ENCODE measurements around the gene UHRF1. TPM values are rescaled to one million over a fixed set of nuclear protein-coding genes. Genes with fewer than 3 reads are reported as not detected.
A peak's percentile ranks its signal among the peaks of the same experiment; 100 is the strongest.

The UHRF1 gene
- total RNA-seq, 3 donors from 2014 or later (not counting 1 experiment from before 2014, with no cell fraction given) = 2.8 to 4.6 (median 4.1) TPM

- Histone ChIP-seq H3K27me3 (ENCODE audit: control insufficient read depth, insufficient read depth, low read length) (no peaks in the 10 kb centered on the region), H3K27ac (ENCODE audit: low read length) (no peak overlapping the region), H3K9me3 (ENCODE audit: control insufficient read depth, insufficient read depth, low read length) (no peaks in the 10 kb centered on the region), H3K4me3 (ENCODE audit: low read length) (no peak overlapping the region), H3K4me1 (ENCODE audit: control insufficient read depth, insufficient read depth, low read length) (peaks cover 38% of the 10 kb centered on the region), H3K36me3 (ENCODE audit: control insufficient read depth, insufficient read depth, low read length) (peaks cover 5% of the 10 kb centered on the region)
- Mint-ChIP-seq H3K9me3 (no peaks in the 10 kb centered on the region), H3K27me3 (ENCODE audit: low read depth in 2 of 2) (no peaks in the 10 kb centered on the region), H3K4me3 (no peak overlapping the region), H3K27ac (no peak overlapping the region), H3K4me1 (peaks cover 19 to 41% of the 10 kb centered on the region in 2 donors), H3K36me3 (no peaks in the 10 kb centered on the region)
- WGBS (ENCODE audit: insufficient coverage) = 79% methylated on average over 3 of the region's 3 CpGs
- no peak for ATAC-seq
- intact Hi-C loops (cut with micrococcal nuclease) = no loop called here
- DNase-seq = no peak
- no peak for TF ChIP-seq CTCF (IDR thresholded peaks at IDR 0.05)
Measured at GRCh38 chr19:4980067-4980466, 70.8 kb downstream of the UHRF1 start.

GRCh38 chr19:4980838-4981680 lies 71.8 kb downstream of the UHRF1 start:
- DNase-seq = no peak
- Mint-ChIP-seq H3K36me3 (no peaks in the 10 kb centered on the region), H3K27ac (peak overlapping the region in 1 of 2 donors; percentile 27), H3K4me1 (peaks cover 22 to 47% of the 10 kb centered on the region in 2 donors), H3K4me3 (no peak overlapping the region), H3K27me3 (ENCODE audit: low read depth in 2 of 2) (no peaks in the 10 kb centered on the region), H3K9me3 (no peaks in the 10 kb centered on the region)
- no peak overlapping the region for H3K27ac ChIP-seq (ENCODE audit: low read length)
- intact Hi-C loops (cut with micrococcal nuclease) = no loop called here
- TF ChIP-seq CTCF (IDR thresholded peaks at IDR 0.05) = no peak
- no peaks in the 10 kb centered on the region for H3K27me3 ChIP-seq (ENCODE audit: control insufficient read depth, insufficient read depth, low read length)
- no peaks in the 10 kb centered on the region for H3K9me3 ChIP-seq (ENCODE audit: control insufficient read depth, insufficient read depth, low read length)
- peaks cover 33% of the 10 kb centered on the region for H3K4me1 ChIP-seq (ENCODE audit: control insufficient read depth, insufficient read depth, low read length)
- ATAC-seq = no peak
- WGBS (ENCODE audit: insufficient coverage) = 75% methylated on average over 27 of the region's 27 CpGs
- H3K36me3 ChIP-seq (ENCODE audit: control insufficient read depth, insufficient read depth, low read length) = peaks cover 5% of the 10 kb centered on the region
- H3K4me3 ChIP-seq (ENCODE audit: low read length) = no peak overlapping the region

GRCh38 chr19:4981681-4981958 lies 72.3 kb downstream of the UHRF1 start:
- 79% methylated on average over 3 of the region's 3 CpGs for WGBS (ENCODE audit: insufficient coverage)
- Mint-ChIP-seq H3K4me1 (peaks cover 22 to 47% of the 10 kb centered on the region in 2 donors), H3K4me3 (no peak overlapping the region), H3K9me3 (no peaks in the 10 kb centered on the region), H3K27me3 (ENCODE audit: low read depth in 2 of 2) (no peaks in the 10 kb centered on the region), H3K27ac (peak overlapping the region in 1 of 2 donors; percentile 27), H3K36me3 (no peaks in the 10 kb centered on the region)
- no peaks in the 10 kb centered on the region for H3K9me3 ChIP-seq (ENCODE audit: control insufficient read depth, insufficient read depth, low read length)
- H3K4me3 ChIP-seq (ENCODE audit: low read length) = no peak overlapping the region
- no peak for TF ChIP-seq CTCF (IDR thresholded peaks at IDR 0.05)
- DNase-seq (no peak), ATAC-seq (no peak)
- no peaks in the 10 kb centered on the region for H3K27me3 ChIP-seq (ENCODE audit: control insufficient read depth, insufficient read depth, low read length)
- intact Hi-C loops (cut with micrococcal nuclease) = no loop called here
- peaks cover 5% of the 10 kb centered on the region for H3K36me3 ChIP-seq (ENCODE audit: control insufficient read depth, insufficient read depth, low read length)
- H3K4me1 ChIP-seq (ENCODE audit: control insufficient read depth, insufficient read depth, low read length) = peaks cover 28% of the 10 kb centered on the region
- no peak overlapping the region for H3K27ac ChIP-seq (ENCODE audit: low read length)
